ENCODE data around the gene H2BK1.

The H2BK1 gene

GRCh38 chr7:151210087-151210854 lies at the start of gene H2BK1:
Gene H2BK1 (minus strand): TSS chr7:151210488. CDS start chr7:151210318, 170 bp downstream.
- DNase-seq (ENCODE audit: low spot score) = no peak

DNA sequence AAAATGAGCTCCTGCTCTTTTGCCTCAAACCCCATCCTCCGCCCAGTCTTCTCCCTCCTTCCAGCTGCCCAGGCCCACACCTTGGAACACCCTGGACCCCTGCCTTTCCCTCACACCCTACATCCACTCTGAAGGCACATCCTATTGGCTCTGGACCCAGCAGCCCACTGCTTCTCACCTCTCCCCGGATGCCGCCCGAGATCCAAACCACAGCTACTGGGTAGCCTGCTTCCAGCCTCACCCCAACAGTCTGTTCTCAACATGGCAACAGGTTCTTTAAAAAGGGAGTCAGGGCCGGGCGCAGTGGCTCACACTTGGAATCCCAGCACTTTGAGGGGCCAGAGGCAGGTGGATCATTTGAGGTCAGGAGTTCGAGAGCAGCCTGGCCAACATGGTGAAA lies 47.7 kb upstream of the H2BK1 start:
- DNase-seq (ENCODE audit: low spot score) = no peak

GRCh38 chr7:151256410-151257045 lies 46.2 kb upstream of the H2BK1 start:
- no peak for DNase-seq (ENCODE audit: low spot score)

- DNase-seq (ENCODE audit: low spot score) = no peak
These were observed 45.1 kb upstream of the H2BK1 start for GRCh38 chr7:151255390-151255789.

DNA sequence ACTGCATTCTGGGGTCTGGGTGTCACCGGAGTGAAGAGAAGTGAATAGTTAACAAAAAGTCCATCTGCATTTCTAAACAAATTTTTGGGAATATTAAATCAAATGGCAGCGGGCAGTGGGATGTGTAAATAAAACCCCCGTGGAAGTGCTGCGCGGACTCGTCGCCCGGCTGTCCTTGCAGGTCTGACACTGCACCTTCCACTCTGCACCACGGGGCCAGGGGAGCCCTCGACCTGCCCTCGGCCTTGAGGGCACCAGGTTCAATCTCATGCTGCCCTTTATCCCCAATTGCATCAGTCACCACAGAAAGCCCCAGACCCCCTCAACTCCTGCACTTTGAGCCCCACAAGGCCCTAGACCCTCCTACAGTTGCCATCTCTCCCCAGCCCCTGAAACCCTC lies 44.6 kb upstream of the H2BK1 start:
- no peak for DNase-seq (ENCODE audit: low spot score)

- no peak for DNase-seq (ENCODE audit: low spot score)
These were observed 44.0 kb upstream of the H2BK1 start for GRCh38 chr7:151254316-151254715.

- DNase-seq (ENCODE audit: low spot score) = no peak
These were observed 42.8 kb upstream of the H2BK1 start for GRCh38 chr7:151252961-151253711.

DNA sequence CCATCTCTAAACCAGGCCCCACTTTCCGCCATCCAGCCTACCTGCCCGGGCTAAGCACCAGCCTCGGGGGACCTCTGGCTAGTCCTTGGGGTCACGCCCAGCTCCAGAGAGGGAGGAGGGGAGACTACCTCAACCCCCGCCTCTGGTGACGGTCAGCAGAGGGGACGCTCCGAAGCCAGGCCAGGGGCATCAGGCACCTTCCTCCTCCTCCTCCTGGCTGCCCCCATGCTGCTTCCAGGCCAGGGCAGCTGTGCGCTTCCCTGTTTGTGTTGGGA lies 42.2 kb upstream of the H2BK1 start:
- no peak for DNase-seq (ENCODE audit: low spot score)

DNA sequence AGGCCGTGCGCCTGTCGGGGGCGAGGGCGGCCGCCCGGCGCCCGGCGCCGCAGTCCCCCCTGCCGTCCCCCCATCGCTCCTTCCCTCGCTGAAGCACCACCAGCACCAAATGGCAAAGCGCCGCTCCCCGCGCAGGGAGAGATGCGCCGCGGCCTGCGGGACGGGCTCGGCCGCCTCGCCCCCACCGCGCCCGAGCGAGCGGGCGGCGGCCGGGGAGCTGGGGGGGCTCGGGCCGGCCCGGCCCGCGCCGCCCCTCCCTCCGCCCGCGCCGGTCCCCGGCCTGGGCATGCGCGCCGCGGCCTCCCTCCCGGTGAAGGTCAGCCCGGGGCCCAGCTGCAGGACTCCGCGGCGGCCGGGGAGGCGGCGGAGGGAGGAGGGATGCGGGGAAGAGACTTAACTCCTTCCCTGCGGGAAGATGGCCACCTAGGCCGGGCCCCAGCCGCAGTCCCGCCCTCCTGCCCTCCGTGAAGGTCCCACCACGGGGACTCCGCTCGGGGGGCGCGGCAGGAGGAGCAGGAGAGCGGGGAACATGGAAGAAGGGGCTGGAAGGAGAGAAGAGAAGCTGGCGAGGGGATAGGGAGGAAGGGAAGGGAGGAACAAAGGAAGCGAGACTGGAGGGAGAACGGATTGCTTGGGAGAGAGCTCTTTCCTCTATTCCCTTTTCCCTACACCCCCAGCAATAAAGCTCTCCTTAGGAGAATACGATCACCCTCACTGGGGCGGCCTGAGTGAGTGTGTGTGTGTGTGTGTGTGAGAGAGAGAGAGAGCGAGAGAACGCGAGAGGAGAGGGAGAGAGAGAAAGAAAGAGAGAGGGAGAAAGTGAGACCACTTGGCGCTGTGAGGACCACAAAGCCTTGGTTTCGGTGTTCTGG lies 41.6 kb upstream of the H2BK1 start:
- DNase-seq (ENCODE audit: low spot score) = no peak

DNA sequence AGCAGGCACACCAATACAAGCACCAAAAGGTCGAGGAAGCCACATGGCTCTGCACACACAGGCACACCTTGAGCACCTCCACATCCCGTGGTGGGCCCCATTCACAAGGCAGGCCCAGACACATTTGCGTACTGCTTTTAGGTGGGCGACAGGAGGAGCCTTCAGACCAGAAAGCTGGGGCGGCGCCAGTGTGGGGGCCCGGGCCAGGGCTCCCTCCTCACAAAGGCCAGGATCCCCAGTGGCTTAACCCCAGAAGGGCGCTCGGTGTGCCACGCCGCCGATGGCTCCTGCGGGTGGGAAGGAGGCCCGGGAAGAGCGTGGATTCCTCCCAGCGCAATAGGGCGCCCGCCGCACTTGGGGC lies 41.0 kb upstream of the H2BK1 start:
- no peak for DNase-seq (ENCODE audit: low spot score)

DNA sequence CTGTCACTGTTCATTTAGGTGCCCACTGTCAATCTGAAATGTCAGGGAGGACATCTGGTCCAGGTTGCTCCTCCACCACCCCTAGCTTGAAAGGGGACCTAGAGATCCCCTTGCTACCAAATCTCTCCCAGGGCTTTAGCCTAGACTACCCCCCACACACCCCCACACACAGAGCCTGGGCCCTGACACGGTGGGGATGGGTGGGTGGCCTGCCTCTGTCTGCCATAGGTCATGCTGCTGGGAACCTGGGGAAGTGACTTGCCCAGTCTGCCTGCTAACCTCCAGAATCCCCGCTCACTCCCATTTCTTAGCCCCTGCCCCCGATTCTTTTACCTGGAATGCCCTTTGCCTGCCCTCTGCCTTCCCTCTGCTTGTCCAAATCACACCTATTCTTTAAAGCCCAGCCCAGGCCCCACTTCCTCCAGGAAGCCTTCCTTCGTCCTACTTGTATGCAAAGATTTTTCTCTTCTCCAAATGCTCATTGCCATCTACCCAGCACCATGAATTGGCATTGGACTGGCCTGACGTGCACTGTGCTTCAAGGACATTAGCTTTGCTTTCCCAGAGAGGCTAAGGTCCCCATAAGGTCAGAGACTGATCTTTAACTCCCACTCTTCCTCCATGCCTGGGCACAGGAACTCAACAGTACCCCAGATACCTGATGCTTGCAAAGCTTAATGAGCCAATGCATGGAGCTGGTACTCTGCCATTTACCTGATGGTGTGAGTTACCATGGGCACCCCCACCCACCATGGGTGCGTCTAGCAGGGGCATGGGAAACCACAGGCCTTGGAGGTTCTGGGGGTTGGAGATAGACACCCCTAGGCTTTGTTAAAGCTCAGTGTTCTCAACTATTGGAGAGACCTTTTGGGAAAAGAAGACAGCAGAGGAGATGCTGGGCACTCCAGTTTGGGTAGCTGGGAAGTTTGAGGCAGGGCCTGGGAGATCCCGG lies 40.2 kb upstream of the H2BK1 start:
- DNase-seq (ENCODE audit: low spot score) = no peak

GRCh38 chr7:151249732-151250072 lies 39.4 kb upstream of the H2BK1 start:
- DNase-seq (ENCODE audit: low spot score) = no peak

GRCh38 chr7:151249034-151249731 lies 38.9 kb upstream of the H2BK1 start:
- DNase-seq (ENCODE audit: low spot score) = peak; percentile 20

DNA sequence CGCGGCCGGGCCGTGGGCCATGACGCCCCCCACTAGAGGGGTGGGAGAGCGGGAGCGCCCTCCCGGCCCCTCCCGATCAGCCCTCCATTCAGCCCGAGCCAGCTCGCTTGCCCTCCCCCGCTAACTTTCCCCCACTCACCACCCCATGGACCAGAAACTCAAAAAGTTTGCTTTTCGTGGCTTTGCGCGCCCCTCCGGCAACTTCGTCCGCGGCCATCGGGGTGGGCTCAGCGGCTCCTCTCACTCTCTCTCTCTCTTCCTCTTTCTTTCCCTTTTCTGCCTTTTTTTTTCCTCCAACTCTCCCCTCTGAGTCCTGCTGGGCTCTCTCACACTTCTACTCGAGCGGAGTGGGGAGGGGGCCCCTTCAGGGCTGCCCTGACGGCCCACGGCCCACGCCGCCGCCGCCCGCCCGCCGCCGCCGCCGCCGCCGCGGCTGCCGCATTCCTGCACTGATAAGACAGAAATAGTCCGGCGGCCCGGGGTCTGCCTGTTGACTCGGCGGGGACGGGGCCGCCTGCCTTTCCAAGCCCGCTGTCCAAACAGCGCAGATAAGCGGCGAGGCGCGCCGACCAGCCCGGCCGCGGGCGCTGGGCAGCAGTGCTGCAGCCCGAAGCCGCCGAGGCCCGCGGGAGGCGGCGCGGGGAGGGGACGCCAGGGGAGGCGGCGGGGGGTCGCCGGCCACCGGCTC lies 38.2 kb upstream of the H2BK1 start, which contains the start of gene SMARCD3:
SMARCD3 (minus strand) TSS at position 349 of the 688 bp plus-strand sequence; CDS start at position 217, 132 bp downstream.
- DNase-seq (ENCODE audit: low spot score) = peak; percentile 28

- DNase-seq (ENCODE audit: low spot score) = no peak
These were observed 37.5 kb upstream of the H2BK1 start for GRCh38 chr7:151247611-151248345.

GRCh38 chr7:151246851-151247580 lies 36.7 kb upstream of the H2BK1 start:
- no peak for DNase-seq (ENCODE audit: low spot score)

DNA sequence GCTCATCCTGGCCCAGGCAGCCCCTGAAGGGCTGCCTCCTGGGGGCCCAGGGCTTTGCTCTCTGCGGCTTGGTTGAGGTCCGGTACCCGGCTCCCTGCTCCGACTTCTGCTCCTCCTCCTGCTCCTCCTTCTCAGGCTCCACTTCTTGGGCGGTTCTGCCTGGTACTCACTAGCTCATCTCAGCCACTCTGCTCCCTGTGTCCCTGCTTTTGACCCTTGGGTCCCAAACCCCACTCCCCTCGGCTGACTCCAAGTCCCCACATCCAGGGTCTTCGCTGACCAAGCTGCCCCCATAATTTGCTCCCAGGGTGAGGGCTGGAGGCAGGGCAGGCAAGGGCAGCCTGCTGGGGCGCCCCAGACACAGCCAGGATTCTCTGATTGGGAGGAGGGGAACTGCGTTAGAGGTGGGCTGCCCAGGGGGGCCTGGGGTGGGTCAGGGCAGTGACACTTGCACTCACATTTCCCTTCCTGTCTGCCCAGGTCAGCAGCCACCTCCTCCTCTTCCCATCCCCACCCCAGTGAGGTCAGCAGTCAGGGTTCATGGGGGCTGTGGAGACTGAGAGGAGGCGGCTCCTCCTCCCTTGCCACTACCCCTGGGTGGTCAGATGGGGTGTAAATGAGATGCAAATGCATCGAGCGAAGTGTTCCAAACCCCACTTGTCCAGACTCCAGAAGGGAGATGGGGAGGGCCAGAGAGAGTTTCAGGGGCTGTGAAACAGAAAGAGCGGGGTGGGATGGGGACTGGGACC lies 36.0 kb upstream of the H2BK1 start:
- no peak for DNase-seq (ENCODE audit: low spot score)

All from CD4-positive, alpha-beta T cell treated with Interleukin-15 for 4 hours (primary cell).